LNCaP clone FGC (cell line): ENCODE measurements around the gene LSM14B.

Experiments used
- DNase-seq: peaks from one replicate; pipeline ENCODE4 v3.0.0-alpha.2; 2011; ENCODE audit warnings: low read depth
- H3K4me3 ChIP-seq: 2 replicates; pipeline ENCODE4 v1.5.1; 2011; ENCODE audit warnings: mild to moderate bottlenecking, low read depth, low read length, control low read depth
- TF ChIP-seq, protein P1 (sequence below): IDR thresholded peaks from 2 replicates; pipeline ENCODE4 v1.5.1; 2012; ENCODE audit warnings: mild to moderate bottlenecking; ENCODE audit not compliant: control insufficient read depth, insufficient read depth; ENCODE audit errors: extremely low read depth

Gene LSM14B

DNA sequence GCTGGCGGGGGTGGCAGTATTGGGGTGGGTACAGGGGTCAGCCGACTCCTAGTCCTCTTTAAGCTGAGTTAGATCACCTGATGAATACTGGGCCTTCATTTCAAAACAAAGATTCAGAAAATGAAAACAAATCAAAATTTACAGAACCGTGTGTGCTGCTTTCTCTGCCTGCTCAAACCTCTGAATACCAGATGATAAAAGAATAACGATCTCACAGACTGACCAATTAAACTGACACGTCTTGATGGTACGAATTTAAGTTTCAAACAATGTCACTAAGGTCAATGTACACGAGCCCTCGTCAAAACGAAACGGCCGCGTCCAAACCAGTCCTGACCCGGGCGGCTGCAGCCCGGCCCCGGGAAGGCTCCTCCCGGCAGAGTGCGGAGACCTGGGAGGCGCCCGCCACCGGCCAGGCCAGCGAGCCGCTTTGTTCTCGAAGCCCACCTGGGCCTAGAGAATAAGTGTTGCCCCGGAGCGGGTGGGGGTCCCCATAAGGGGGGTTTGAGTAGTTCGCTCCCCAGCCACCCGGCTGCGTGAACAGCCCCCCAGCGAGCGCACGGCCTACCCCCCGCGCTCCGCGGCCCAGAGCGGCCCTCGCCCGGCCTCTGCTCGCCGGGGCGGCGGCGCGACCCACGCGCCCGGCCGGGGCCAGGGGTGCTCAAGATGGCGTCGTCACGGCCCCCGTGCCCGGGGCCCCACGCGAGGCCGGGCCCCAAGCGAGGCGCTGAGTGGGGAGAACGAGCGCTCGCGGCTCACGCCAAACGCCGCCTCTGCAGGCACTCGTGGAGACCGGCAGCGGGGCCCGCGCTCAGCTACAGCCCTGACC is 20.2 kb downstream of the LSM14B start:
- DNase-seq: no peak
- TF ChIP-seq, protein P1, sequence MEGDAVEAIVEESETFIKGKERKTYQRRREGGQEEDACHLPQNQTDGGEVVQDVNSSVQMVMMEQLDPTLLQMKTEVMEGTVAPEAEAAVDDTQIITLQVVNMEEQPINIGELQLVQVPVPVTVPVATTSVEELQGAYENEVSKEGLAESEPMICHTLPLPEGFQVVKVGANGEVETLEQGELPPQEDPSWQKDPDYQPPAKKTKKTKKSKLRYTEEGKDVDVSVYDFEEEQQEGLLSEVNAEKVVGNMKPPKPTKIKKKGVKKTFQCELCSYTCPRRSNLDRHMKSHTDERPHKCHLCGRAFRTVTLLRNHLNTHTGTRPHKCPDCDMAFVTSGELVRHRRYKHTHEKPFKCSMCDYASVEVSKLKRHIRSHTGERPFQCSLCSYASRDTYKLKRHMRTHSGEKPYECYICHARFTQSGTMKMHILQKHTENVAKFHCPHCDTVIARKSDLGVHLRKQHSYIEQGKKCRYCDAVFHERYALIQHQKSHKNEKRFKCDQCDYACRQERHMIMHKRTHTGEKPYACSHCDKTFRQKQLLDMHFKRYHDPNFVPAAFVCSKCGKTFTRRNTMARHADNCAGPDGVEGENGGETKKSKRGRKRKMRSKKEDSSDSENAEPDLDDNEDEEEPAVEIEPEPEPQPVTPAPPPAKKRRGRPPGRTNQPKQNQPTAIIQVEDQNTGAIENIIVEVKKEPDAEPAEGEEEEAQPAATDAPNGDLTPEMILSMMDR: no peak

DNA sequence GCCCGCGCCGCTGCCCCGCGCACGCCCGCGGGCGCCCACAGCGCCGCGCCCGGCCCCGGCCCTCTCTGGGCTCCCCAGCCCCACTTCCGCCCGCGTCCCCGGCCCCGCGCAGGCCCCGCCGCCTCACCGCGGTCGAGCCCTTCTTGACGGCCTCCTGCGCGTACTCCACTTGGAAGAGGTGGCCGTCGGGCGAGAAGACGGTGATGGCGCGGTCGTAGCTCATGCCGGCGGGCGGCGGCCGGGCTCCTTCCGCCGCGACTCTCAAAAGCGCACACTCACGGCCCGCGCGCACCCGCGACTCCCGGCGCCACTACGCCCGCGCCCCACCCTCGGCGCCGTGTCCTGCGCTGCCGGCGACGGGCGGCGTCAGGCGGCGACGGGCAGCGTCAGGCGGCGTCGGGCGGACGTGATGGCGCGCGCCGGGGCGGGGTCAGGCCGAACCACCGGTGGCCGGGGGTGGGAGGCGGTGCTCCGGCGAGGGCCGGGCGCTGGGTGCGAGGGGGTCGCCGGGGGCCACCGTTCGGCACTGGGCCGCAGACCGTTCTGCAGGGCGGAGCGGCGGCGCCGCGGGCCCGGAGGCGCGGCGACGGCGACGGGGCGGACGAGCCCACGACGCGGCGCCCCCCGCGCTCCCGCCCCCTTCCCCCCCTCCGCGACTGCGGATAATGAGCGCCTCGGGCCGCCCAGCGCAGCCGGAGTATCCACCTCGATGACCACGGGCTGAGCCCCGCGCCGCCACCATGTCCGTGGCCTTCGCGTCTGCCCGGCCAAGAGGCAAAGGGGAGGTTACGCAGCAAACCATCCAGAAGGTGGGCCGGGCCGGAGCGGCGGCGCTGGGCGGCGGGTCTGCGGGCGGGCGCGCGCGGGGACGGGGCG is 21.0 kb downstream of the LSM14B start, which contains the start of the genes PSMA7 and SS18L1:
TSS of gene PSMA7 (minus strand) at position 314 of the 876 bp plus-strand sequence. CDS start at position 223, 91 bp downstream.
TSS of gene SS18L1 (plus strand) at position 689 of the 876 bp plus-strand sequence. CDS start at position 741, 52 bp downstream.
- peak within 1 kb of the TSS; percentile 82 for H3K4me3 ChIP-seq
- TF ChIP-seq, protein P1: no peak
- DNase-seq: no peak

More for the DNA sequence above, 20.2 kb downstream of the LSM14B start:
- H3K4me3 ChIP-seq: peak overlapping the region; percentile 82

DNA sequence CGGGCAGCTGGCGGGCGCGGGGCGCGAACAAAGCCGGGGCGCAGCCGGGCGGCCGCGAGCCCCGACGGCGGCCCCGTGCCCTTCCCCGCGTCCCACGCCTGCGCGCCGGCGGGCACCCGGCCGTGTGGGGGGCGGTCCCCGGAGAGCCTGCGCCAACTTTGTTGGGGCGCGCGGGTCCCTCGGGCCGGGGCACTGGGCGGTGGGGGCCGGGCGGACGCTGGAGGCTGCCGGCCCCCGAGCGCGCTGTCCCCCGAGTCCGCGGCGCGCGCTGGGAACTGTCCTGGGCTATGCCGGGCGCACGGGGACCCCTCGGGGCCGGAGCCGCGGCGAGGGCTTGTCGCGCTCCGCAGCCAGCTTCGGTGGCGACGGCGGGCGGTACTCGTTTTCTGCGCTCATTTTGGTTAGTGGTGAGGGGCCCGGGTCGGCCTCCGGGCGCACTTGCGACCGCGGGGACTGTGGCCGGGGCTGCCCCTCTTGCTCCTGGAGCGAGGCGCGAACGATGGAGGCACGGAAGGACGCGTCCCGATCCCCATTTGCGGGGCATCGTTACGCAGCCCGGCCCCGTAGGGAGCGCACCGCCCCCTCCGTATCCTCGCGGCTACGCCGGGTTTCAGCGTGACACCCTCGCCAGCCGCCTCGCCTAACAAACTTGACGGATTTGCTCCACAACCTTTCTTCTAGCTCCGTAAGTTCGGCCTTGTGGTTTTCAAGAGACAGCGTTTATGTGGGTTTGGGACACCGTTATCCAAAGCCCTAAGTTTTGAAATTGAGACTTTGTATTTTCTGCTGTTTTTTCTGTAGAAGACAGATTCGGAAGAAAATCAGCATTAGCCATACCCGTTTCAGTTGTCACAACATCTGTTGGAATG is 21.9 kb downstream of the LSM14B start:
- no peak for DNase-seq
- H3K4me3 ChIP-seq: peak overlapping the region; percentile 82
- TF ChIP-seq, protein P1: no peak

DNA sequence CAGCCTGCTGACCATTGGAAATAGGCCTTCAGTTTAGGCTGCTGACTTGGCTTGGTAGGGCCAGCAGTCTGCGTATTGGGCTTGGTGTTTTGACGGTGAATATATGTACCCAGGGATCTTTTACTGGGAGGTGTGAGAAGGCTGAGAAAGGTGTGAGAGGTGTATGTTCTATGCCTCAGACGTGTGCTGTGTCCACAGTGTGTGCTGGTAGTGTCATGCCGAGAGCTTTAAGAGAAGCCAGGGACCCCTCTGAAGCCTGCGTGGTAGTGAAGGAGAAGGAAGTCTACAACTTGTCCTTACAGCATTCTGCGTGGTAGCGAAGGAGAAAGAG is 23.4 kb downstream of the LSM14B start:
- DNase-seq: no peak
- no peak overlapping the region for H3K4me3 ChIP-seq
- TF ChIP-seq, protein P1: no peak

DNA sequence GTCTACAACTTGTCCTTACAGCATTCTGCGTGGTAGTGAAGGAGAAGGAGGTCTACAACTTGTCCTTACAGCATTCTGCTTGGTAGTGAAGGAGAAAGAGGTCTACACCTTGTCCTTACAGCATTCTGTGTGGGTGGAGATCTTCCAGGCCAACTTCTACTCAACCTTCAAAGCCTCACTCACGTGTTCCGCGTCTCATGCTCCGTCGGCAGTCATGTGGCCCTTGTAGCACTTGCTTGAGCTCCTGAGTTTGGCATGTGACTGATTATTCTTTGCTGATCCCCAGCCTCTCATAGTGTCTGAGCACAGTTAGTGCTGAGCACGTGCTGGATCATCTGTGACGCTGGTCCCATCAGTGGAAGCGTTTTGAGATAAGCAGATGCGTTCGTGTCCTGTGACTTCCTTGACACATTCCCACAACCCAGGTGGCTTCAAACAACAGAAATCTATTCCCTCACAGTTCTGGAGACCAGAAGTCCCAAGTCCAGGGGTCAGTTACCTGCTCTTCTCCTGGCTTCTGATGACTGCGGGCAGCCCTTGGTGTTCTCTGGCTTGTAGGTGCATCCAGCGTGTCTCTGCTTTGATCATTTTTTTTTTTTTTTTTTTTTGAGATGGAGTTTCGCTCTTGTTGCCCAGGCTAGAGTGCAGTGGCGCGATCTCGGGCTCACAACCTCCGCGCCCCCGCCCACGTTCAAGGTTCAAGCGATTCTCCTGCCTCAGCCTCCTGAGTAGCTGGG is 23.9 kb downstream of the LSM14B start:
- TF ChIP-seq, protein P1: no peak
- no peak overlapping the region for H3K4me3 ChIP-seq
- no peak for DNase-seq

DNA sequence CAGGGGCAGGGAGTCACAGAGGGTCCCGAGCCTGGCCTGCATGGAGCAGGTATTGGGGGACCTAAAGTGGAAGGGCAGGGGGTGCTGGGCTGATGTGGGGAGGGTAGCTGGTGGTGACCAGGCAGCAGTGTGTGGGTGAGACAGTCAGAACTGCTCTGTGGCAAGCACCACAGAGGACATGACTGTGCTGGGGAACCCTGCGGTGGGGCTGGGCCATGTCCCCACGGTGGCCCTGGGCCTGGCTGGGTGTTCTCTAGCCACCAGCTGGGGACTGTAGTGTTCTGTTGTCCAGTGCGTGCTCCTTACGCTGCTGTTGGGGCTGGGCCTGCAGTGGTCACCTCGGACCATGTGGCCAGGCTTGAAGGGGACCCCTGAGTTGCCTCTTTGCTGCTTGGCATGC is 24.9 kb downstream of the LSM14B start:
- DNase-seq: no peak
- TF ChIP-seq, protein P1: no peak
- H3K4me3 ChIP-seq: no peak overlapping the region
